H9 (cell line): ENCODE measurements around the gene DYRK3. TPM values are rescaled to one million over a fixed set of nuclear protein-coding genes. Genes with fewer than 3 reads are reported as not detected.

Source experiments
- DNase-seq: peaks from one replicate; pipeline ENCODE4 v3.0.0-alpha.2; 2017
- H2AFZ ChIP-seq: one replicate; pipeline ENCODE4 v1.6.1; 2013; ENCODE audit warnings: mild to moderate bottlenecking, low read length, control low read depth, moderate library complexity
- H2AK5ac ChIP-seq: 2 replicates; pipeline ENCODE4 v1.6.1; 2013; ENCODE audit warnings: low read length, control low read depth, mixed read lengths; ENCODE audit not compliant: insufficient read length
- H2BK120ac ChIP-seq: one replicate; pipeline ENCODE4 v1.6.1; 2013; ENCODE audit warnings: low read depth, mild to moderate bottlenecking, low read length, control low read depth, inconsistent platforms; ENCODE audit not compliant: poor library complexity, severe bottlenecking
- H2BK12ac ChIP-seq: 2 replicates; pipeline ENCODE4 v1.6.1; 2013; ENCODE audit warnings: low read length, control low read depth, mixed read lengths, low read depth; ENCODE audit not compliant: insufficient read length
- H2BK15ac ChIP-seq: 2 replicates; pipeline ENCODE4 v1.6.1; 2013; ENCODE audit warnings: low read depth, low read length, control low read depth
- H2BK20ac ChIP-seq: one replicate; pipeline ENCODE4 v1.6.1; 2013; ENCODE audit warnings: low read depth, mild to moderate bottlenecking, low read length, control low read depth, inconsistent platforms; ENCODE audit not compliant: poor library complexity, severe bottlenecking
- H2BK5ac ChIP-seq: 2 replicates; pipeline ENCODE4 v1.6.1; 2013; ENCODE audit warnings: low read length, control low read depth, mixed read lengths; ENCODE audit not compliant: insufficient read length
- H3K14ac ChIP-seq: 2 replicates; pipeline ENCODE4 v1.6.1; 2013; ENCODE audit warnings: low read length, control low read depth; ENCODE audit not compliant: insufficient read depth
- H3K18ac ChIP-seq: 2 replicates; pipeline ENCODE4 v1.6.1; 2013; ENCODE audit warnings: low read depth, mild to moderate bottlenecking, mixed read lengths, low read length, control low read depth; ENCODE audit not compliant: insufficient read length
- H3K23ac ChIP-seq: 2 replicates; pipeline ENCODE4 v1.6.1; 2013; ENCODE audit warnings: low read length, control low read depth, mixed read lengths, low read depth; ENCODE audit not compliant: insufficient read length
- H3K23me2 ChIP-seq: 2 replicates; pipeline ENCODE4 v1.6.1; 2013; ENCODE audit warnings: low read depth, mild to moderate bottlenecking, mixed read lengths, low read length, control low read depth; ENCODE audit not compliant: insufficient read length, poor library complexity, severe bottlenecking
- H3K27ac ChIP-seq: 2 replicates; pipeline ENCODE4 v1.5.1; 2013; ENCODE audit warnings: low read length, control low read depth, mixed read lengths, low read depth; ENCODE audit not compliant: insufficient read length
- H3K27me3 ChIP-seq: 2 replicates; pipeline ENCODE4 v1.6.1; 2013; ENCODE audit warnings: low read length, control low read depth, inconsistent platforms; ENCODE audit not compliant: insufficient read depth
- H3K4ac ChIP-seq: 2 replicates; pipeline ENCODE4 v1.6.1; 2013; ENCODE audit warnings: low read depth, mild to moderate bottlenecking, control low read depth, inconsistent platforms, low read length, moderate library complexity
- H3K4me1 ChIP-seq: 2 replicates; pipeline ENCODE4 v1.6.1; 2013; ENCODE audit warnings: low read length, control low read depth, inconsistent platforms; ENCODE audit not compliant: insufficient read depth
- H3K4me2 ChIP-seq: 2 replicates; pipeline ENCODE4 v1.6.1; 2013; ENCODE audit warnings: low read length, control low read depth, mixed read lengths; ENCODE audit not compliant: insufficient read length, insufficient read depth
- H3K56ac ChIP-seq: 2 replicates; pipeline ENCODE4 v1.6.1; 2013; ENCODE audit warnings: low read depth, mild to moderate bottlenecking, mixed read lengths, low read length, control low read depth; ENCODE audit not compliant: insufficient read length
- H3K79me1 ChIP-seq: 2 replicates; pipeline ENCODE4 v1.6.1; 2013; ENCODE audit warnings: low read depth, mild to moderate bottlenecking, moderate library complexity, low read length, control low read depth, inconsistent platforms; ENCODE audit not compliant: insufficient read depth, poor library complexity, severe bottlenecking
- H3K79me2 ChIP-seq: 2 replicates; pipeline ENCODE4 v1.6.1; 2013; ENCODE audit warnings: low read length, control low read depth, inconsistent platforms; ENCODE audit not compliant: insufficient read depth
- H3K9ac ChIP-seq: 2 replicates; pipeline ENCODE4 v1.6.1; 2013; ENCODE audit warnings: low read length, control low read depth, mixed read lengths; ENCODE audit not compliant: insufficient read length; ENCODE audit errors: extremely low read depth
- H3K9me3 ChIP-seq: one replicate; pipeline ENCODE4 v1.6.1; 2013; ENCODE audit warnings: low read depth, low read length, inconsistent platforms; ENCODE audit not compliant: control insufficient read depth
- H3T11ph ChIP-seq: one replicate; pipeline ENCODE4 v1.6.1; 2013; ENCODE audit warnings: mild to moderate bottlenecking, low read length, control low read depth, inconsistent platforms
- H4K20me1 ChIP-seq: one replicate; pipeline ENCODE4 v1.6.1; 2013; ENCODE audit not compliant: control insufficient read depth, insufficient read length, insufficient read depth
- H4K5ac ChIP-seq: 2 replicates; pipeline ENCODE4 v1.6.1; 2013; ENCODE audit warnings: low read depth, mild to moderate bottlenecking, mixed read lengths, low read length, control low read depth; ENCODE audit not compliant: insufficient read length
- H4K8ac ChIP-seq: replicated peaks from 2 replicates; pipeline ENCODE4 v1.6.1; 2013; ENCODE audit warnings: low read length, control low read depth, mixed read lengths, low read depth; ENCODE audit not compliant: insufficient read length
- H4K91ac ChIP-seq: 2 replicates; pipeline ENCODE4 v1.6.1; 2013; ENCODE audit warnings: low read depth, mild to moderate bottlenecking, moderate library complexity, mixed read lengths, low read length, control low read depth; ENCODE audit not compliant: insufficient read length
- H3K27ac Mint-ChIP-seq, 3 experiments: 2 replicates in 2 of 3; 3 replicates in 1 of 3; pipeline ENCODE4 v1.8.0; 2020 to 2021; ENCODE audit warnings: mixed read lengths in 3 of 3, mild to moderate bottlenecking in 1 of 3, moderate library complexity in 1 of 3
- H3K27me3 Mint-ChIP-seq: 2 replicates; pipeline ENCODE4 v1.8.0; 2021; ENCODE audit warnings: low read depth, mild to moderate bottlenecking, moderate library complexity, mixed read lengths
- H3K36me3 Mint-ChIP-seq, 3 experiments: 2 replicates in 2 of 3; 3 replicates in 1 of 3; pipeline ENCODE4 v1.8.0; 2020 to 2021; ENCODE audit warnings: low read depth in 3 of 3, mixed read lengths in 3 of 3; ENCODE audit not compliant: insufficient read depth in 1 of 3
- H3K4me1 Mint-ChIP-seq, 2 experiments: 2 replicates each; pipeline ENCODE4 v1.8.0; 2020; ENCODE audit warnings: mixed read lengths in 2 of 2
- H3K4me3 Mint-ChIP-seq, 2 experiments: 2 replicates in 1 of 2; 3 replicates in 1 of 2; pipeline ENCODE4 v1.8.0; 2020 to 2021; ENCODE audit warnings: mild to moderate bottlenecking in 2 of 2, mixed read lengths in 2 of 2, moderate library complexity in 1 of 2
- H3K9me3 Mint-ChIP-seq, 2 experiments: 2 replicates in 1 of 2; 3 replicates in 1 of 2; pipeline ENCODE4 v1.8.0; 2020; ENCODE audit warnings: mild to moderate bottlenecking in 2 of 2, mixed read lengths in 2 of 2, moderate library complexity in 1 of 2
- WGBS: extraction: QIAGEN DNeasy Blood & Tissue Kit; methylation state at CpG from one replicate; pipeline ENCODE4 v1.1.7; 2013; ENCODE audit warnings: missing lambda C conversion rate, low lambda C conversion rate, mixed read lengths; ENCODE audit not compliant: insufficient read length; ENCODE audit errors: extremely low coverage; 5-methylcytosine and 5-hydroxymethylcytosine counted together
- total RNA-seq: library from RNA; stranded (reverse); gene quantifications from 2 replicates; pipeline ENCODE4 v1.2.1, GENCODE V29; 2021
- TF ChIP-seq, protein P1 (sequence below): fragments of 200-600 bp; sonication (generic); conservative IDR thresholded peaks from 3 replicates; pipeline ENCODE4 v1.8.0; 2021; ENCODE audit warnings: antibody characterized with exemption, mild to moderate bottlenecking

The DYRK3 gene
- total RNA-seq, 1 experiment from 2014 or later: 4.7 TPM

- peaks cover 8% of the 10 kb centered on the region; the same call in 1 of the 2 replicates for H3K79me2 ChIP-seq
- H3K4ac ChIP-seq: no peak overlapping the region
- H3K9ac ChIP-seq: no peak overlapping the region
- no peak overlapping the region for H2BK5ac ChIP-seq
- no peak overlapping the region for H2BK20ac ChIP-seq
- no peak overlapping the region for H2BK12ac ChIP-seq
- no peak overlapping the region for H3T11ph ChIP-seq
- H3K9me3 ChIP-seq: no peaks in the 10 kb centered on the region
- peaks cover 21% of the 10 kb centered on the region; the same call in 1 of the 2 replicates for H3K4me1 ChIP-seq
- no peak overlapping the region for H3K56ac ChIP-seq
- peaks cover 4% of the 10 kb centered on the region; the same call in 1 of the 2 replicates for H3K27me3 ChIP-seq
- H4K20me1 ChIP-seq: no peaks in the 10 kb centered on the region
- no peak overlapping the region for H3K4me3 Mint-ChIP-seq
- H3K9me3 Mint-ChIP-seq: no peaks in the 10 kb centered on the region
- no peak overlapping the region for H2AK5ac ChIP-seq
- DNase-seq: no peak
- H2AFZ ChIP-seq: no peak overlapping the region
- H3K23me2 ChIP-seq: no peaks in the 10 kb centered on the region
- H3K14ac ChIP-seq: no peak overlapping the region
- H3K27ac ChIP-seq: no peak overlapping the region
- H3K27me3 Mint-ChIP-seq: peaks cover 18% of the 10 kb centered on the region
- TF ChIP-seq, protein P1, sequence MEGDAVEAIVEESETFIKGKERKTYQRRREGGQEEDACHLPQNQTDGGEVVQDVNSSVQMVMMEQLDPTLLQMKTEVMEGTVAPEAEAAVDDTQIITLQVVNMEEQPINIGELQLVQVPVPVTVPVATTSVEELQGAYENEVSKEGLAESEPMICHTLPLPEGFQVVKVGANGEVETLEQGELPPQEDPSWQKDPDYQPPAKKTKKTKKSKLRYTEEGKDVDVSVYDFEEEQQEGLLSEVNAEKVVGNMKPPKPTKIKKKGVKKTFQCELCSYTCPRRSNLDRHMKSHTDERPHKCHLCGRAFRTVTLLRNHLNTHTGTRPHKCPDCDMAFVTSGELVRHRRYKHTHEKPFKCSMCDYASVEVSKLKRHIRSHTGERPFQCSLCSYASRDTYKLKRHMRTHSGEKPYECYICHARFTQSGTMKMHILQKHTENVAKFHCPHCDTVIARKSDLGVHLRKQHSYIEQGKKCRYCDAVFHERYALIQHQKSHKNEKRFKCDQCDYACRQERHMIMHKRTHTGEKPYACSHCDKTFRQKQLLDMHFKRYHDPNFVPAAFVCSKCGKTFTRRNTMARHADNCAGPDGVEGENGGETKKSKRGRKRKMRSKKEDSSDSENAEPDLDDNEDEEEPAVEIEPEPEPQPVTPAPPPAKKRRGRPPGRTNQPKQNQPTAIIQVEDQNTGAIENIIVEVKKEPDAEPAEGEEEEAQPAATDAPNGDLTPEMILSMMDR: no peak
- H3K23ac ChIP-seq: no peak overlapping the region
- H4K91ac ChIP-seq: no peak overlapping the region
- peaks cover 69 to 72% of the 10 kb centered on the region in 2 experiments for H3K4me1 Mint-ChIP-seq
- H3K18ac ChIP-seq: no peak overlapping the region
- no CpG with 5 or more reads among the region's 8 CpGs for WGBS
- H3K4me2 ChIP-seq: no peak overlapping the region
- no peak overlapping the region for H4K8ac ChIP-seq
- H2BK15ac ChIP-seq: no peak overlapping the region
- H2BK120ac ChIP-seq: no peak overlapping the region
- H4K5ac ChIP-seq: no peak overlapping the region
- H3K79me1 ChIP-seq: peaks cover 9% of the 10 kb centered on the region
- H3K36me3 Mint-ChIP-seq: peaks cover 4 to 11% (median 7%) of the 10 kb centered on the region in 3 experiments; a peak in 4 of 7 replicates
- no peak overlapping the region for H3K27ac Mint-ChIP-seq
Observed at GRCh38 chr1:206691604-206692003, 56.3 kb downstream of the DYRK3 start.
